HG03060 (cell line): ENCODE data around the gene KATNIP.
"Not testable (repeated sequence)": the region's sequence is repeated elsewhere in the genome, so short reads cannot be mapped to it uniquely, and the experiment has no call there.

ENCODE experiments used
- ATAC-seq: cut with Tn5 transposase; IDR thresholded peaks from one replicate; pipeline ENCODE4 v1.9.1; 2021; ENCODE audit warnings: low read depth, moderate number of reproducible peaks; ENCODE audit not compliant: unreplicated experiment

The KATNIP gene

DNA sequence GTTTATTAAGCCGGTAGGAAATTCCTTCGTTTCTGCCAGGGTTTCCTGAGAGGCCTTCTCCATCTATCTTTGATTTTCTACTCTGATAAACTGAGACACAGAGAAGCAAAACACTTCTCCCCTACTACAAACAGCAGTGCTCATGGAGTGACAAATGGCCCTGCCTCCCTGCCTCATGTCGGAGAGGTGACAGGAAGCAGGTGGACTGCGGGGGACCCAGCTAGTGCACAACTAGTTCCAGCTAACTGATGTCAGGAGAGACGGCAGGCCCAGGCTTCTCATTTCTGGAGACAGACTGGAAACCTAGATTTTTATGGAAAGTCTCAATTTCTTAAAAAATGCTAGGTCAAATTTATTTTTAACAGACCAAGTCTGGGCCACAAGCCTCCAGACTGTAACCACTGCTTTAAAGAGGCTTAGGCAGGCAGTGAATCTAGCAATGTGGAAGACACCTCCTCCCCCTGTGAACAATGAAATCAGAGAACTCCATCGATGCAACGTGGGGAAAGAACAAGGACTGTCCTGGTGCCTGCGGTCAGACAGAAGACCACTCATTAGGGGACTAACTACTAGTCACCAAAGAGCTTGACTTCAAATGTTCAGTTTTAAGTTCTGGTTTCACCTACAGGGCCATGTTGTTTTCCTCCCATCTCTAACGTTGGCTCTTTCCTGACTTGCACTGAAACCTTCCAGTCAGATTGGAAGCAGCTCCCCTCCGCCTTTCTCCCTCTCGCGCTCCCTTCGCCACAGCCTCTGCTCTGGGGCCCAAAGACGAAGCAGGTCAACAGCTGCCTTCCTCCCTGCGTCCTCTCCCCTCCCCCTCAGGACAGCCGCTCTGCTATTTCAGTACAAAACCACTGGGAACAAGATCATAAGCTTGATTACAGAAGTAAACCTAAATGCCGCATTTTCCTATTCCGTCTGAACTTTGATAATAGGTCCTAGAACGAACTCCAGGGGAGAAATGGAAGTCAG is 17.8 kb upstream of the KATNIP start:
- ATAC-seq: no peak

DNA sequence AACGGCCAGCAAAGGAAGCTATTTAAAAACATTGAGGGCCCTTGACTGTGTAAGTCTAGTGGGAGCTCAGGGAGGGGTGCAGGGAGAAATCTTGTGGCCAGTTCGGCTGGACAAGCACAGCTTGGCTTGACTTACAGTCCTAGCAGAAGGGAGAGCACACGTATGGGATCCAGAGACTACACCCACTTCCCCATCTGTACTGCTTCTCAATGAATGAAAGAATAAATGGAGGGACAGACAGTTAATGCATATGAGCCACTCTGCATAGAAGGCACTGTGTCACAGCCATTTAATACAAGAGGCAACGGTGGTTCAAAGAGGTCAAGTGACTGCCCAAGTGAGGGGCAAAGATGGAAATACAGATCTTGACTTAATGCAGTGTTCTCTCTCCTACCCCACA is 15.7 kb upstream of the KATNIP start:
- ATAC-seq: no peak

DNA sequence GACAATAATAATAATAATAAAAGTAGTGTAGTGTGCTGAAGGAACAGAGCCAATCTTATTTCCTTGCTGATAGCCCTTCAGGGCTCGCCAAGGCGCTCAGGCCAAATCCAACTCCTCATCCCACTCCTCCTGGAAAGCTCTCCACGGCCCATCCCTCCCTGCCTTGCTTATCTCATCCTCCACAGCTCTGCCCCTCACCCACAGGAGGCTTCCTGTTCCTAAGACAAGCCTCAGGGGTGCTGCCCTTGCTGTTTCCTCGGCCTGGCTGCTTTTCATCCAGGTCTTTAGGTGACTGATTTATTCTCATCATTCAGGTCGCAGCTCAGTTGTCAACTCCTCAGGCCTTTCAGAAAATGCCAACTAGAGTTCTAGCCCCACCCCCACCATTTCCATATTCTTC is 11.4 kb upstream of the KATNIP start:
- ATAC-seq: no peak

DNA sequence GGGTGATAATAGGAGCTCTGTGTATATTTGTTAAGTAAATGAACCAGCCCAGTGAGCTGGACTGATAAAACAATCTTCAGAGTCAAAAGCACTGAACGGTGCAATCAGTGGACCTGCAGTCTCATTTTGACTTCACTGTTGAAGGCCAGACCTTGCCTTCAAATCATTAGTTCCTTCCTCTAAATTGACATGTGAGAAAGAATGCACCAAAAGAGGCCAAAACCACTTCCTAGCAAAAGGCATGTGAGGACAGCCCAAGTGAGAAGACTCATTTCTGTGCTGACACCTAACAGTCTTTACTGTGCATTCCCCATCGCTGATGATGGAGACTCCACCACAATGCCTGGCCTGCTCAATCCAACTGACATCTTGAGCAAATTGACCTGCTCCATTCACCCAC is 10.8 kb upstream of the KATNIP start:
- ATAC-seq: no peak

DNA sequence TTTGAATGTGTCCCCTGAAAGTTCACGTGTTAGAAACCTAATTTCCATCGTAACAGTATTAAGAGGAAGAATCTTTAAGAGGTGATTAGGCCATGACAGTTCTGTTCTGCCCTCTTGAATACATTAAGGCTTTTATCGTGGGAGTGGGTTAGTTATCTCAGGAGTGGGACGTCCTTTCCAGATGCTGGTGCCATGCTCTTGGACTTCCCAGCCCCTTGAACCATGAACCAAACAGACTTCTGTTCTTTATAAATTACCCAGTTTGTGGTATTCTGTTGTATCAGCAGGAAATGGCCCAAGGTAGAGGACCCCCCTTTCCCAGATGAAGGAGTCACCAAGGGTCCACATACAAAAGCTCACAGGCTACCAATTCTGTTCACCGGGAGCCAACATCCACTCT is 10.3 kb upstream of the KATNIP start:
- no peak for ATAC-seq

DNA sequence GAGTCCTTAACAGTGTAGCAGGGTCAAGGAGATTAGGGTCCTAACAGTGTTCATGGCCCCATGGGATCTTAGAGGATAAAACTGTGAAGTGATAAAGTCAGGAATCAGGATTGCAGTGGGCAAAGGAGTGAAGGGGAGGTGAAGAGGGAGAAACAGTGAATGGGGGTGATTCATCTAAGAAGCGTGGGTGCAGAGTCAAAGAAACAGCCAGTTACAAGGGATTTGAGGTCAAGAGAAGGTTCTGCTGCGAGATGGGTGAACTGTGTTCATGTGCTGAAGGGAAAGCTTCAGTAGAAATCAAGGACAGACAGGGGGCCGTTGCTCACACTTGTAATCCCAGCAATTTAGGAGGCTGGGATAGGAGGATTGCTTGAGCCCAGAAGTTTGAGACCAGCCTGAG is 6.1 kb upstream of the KATNIP start:
- no peak for ATAC-seq

DNA sequence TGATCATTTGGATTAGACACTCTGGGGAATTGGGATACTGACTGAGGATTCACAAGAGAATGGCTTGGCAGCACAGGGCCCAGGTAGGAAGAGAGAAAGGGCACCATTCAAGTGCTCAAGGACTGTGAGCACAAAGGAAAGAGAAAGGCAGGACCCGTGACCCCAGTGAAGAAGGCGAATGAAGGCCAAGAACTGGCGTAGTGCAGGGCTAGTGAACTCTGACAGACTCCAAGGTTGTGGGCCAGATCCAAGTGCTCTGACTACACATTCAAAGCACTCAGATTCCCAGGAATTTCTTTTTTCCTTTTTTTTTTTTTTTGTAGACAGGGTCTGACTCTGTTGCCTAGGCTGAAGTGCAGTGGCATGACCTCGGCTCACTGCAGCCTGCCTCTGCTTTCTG is 5.3 kb upstream of the KATNIP start:
- ATAC-seq: no peak

DNA sequence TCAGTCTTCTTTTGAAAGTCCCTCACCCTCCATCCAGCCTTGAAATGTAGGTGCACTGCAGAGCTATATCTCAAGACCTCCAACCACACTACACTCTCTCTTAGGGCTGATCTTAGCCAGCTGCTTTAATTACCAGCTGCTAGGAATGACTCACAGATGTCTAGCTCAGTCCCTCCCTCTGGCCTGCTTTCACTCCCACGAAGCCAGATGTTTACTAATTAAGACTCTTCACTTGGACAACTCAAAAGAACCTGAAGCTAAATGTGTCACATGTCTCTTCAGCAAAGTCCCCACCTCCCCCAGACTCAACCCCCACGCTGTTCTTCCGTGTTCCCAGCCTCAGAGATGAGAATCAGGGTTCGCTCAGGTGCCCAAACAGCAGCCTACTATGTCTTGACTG is 2.8 kb upstream of the KATNIP start:
- no peak for ATAC-seq

DNA sequence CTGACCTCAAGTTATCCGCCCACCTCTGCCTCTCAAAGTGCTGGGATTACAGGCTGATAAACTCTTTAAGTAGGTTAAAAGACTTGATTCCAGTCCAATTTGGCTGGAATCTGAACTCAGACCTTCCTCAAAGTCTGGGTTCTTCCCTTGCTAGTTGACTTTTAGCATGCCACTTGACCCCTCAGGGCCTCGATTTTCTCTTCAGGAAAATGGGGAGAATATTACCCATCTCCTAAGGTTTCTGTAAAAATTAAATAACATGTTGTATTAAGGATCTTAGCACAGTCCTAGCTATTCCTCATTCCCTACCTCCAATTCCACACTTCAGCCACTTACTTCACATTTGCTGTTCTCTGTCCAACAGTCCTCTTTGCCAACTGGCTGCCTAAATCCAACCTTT is 2.1 kb upstream of the KATNIP start:
- no peak for ATAC-seq

DNA sequence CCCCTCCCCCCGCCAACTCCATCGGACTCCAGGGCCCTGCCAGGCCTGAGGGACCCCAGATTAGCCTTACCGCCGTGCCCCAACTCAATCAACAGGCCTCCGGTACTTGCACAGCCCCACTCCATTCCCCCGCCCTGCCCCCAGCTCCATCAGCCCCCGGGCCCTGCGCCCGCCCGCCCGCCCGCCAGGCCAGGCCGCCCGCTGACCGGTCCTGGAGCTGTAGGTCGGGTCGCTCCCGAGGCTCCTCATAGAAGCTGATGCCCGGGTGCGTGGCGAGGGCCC is 539 bp upstream of the KATNIP start:
- no peak for ATAC-seq

DNA sequence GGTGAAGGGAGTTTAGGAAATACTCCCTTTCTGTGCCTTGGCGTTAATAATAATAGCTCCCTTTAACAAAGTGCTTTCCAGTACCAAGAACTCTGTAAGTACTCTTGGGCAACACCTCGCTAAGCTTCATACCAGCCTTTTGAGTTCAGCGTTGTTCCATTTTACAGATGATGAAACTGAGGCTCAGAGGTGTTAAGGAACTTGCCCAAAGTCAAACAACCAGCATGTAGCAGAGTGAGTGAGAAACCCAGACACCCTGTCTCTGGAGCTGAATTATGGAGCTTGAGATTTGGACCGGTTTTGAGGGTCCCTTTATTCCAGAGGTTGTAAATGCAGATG is 607 bp downstream of the KATNIP start:
- no peak for ATAC-seq

DNA sequence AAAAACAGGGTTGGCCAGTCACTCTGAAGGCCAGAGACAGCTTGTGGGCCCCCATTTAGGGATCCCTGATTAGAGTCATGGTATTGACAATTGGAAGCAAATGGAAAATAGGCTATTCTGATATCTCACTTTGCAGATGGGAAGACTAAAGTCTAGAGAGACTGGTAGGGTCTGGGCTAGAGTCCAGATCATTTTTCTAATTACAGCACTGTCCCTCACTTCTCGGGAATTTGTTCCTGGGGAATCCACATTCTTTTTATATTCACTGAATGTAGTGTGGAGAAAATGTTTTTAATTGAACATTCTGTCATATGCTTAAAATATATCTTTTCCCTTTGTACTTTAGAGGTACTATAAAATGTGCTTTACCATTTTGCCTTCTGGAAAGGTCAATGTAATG is 1.1 kb downstream of the KATNIP start:
- ATAC-seq: no peak

DNA sequence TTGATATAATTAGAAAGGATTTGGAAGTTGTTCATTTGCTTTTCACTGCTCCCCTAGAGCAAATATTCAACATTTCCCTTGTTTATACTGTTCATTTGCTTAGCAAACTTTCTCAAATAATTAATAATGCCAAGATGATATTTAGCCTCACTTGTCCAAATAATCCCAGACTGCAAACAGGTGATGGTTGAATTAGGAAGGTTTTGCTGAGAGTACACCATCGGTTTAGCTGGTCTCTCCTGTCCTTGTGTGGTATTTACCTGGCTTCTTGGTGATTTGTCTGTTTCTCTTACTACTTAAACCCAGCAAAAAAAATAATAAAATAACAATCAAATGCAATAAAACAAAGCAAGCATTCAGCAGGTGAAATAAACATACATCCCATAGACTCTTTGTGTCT is 6.5 kb downstream of the KATNIP start:
- ATAC-seq: no peak

DNA sequence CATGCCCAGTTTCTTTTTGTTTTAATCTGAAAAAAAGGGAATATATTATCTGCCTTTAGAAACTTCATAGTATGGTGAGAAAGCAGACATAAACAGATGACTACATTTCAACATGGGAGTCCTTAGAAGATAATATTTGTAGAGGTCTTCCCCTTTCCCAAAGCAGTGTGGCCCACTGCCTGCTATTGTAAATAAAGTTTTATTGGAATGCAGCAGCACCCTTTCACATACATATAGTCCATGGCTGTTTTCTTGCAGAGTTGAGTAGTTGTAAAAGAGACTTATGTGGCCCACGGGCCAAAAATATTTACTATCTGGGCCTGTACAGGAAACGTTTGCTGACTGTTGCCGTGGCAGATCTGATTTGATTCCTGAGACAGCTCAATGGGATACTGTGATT is 8.5 kb downstream of the KATNIP start:
- ATAC-seq: no peak

DNA sequence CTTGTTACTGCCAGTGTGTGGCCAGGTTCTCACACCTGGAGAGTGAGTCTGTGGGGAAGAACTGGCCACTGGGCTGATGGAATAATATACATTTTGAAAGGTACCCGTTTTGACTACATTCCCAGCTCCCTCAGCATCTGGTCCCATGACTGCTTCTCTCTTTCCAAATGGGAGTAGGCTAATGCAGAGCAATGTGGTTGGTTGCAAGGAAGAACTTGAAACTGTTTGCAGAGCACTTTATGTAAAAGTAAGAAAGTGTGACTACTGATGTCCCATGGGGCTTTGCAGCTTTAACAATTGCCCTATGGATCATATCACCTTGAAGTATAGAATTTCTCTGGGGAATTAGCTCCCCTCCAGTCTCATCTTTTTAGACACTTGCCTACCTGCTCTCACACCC is 9.0 kb downstream of the KATNIP start:
- ATAC-seq: no peak

DNA sequence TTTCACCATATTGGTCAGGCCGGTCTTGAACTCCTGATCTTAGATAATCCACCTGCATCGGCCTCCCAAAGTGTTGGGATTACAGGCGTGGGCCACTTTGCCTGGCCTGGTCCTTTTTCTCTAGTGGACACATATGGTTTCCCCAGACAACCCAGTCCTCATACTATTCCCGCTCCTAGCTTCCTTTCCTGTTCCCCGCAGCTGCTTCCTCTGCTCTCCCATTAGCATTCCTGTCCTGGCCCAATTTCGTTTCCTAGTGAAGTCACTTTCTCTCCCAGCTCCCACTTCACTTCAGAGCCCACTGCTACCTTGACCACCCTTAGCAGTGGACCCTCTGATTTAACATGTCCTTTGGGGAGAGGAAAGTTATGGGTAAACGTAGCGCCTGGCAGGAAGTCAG is 11.3 kb downstream of the KATNIP start:
- ATAC-seq: no peak

DNA sequence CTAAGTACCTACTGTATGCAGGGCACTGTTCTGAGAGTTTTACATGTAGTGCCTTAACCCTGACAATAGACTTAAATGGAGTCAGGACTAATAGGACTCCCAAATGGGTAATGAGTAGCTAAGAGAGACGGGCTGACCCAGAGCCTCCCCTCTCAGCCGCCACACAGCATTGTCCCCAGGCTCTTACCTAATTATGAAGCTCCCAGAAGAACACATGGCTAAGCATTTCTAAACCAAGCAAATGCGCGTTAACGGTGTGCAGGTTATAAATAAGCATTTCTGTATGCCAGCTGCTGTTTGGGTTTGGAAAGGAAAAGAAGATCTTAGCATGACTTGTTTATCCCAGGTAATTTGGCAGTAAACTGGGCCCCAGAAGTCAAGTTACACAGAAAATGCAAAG is 14.3 kb downstream of the KATNIP start:
- no peak for ATAC-seq

DNA sequence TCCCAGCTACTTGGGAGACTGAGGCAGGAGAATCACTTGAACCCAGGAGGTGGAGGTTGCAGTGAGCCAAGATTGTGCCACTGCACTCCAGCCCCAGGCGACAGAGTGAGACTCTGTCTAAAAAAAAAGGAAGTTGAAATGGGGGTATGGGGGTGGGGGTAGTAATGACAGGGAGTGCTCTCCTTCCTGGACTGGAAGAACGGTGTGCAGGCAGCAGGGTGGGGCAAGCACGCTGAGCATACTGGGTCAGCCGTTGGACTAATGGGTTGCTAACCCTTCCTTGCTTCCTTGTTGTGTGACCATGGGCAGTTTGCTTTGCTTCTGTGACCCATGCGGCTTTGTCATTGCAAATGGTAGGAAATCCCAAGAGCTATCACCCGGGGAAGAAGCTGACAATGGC is 16.5 kb downstream of the KATNIP start:
- ATAC-seq: no peak

DNA sequence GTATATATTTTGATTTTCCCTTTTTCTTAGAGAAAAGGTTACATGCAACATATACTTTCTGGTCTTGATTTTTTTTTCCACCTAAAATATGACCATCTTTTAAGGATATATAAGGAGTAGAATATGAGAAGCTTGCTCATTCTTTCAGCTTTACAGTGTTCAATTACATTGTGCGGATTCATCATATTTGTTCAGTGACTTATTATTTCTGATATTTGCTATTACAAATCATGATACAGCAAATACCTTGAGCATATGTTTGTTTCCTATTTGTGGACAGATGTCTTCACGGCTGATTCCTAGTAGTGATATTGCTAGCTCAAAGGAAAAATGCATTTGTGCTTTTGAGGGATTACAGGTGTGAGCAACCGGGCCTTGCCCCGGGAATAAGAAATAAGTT is 18.1 kb downstream of the KATNIP start:
- ATAC-seq: no peak

DNA sequence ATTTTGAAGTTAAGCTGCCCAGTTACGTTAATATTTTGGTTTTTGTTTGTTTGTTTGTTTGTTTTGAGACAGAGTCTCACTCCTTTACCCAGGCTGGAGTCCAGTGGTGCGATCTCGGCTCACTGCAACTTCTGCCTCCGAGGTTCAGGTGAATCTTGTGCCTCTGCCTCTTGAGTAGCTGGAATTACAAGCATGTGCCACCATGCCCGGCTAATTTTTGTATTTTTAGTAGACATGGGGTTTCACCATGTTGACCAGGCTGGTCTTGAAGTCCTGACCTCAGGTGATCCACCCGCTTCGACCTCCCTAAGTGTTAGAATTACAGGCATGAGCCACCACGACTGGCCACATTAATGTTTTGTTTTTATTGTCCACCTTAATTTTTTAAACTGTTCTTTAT is 21.0 kb downstream of the KATNIP start:
- ATAC-seq: not testable (repeated sequence)

DNA sequence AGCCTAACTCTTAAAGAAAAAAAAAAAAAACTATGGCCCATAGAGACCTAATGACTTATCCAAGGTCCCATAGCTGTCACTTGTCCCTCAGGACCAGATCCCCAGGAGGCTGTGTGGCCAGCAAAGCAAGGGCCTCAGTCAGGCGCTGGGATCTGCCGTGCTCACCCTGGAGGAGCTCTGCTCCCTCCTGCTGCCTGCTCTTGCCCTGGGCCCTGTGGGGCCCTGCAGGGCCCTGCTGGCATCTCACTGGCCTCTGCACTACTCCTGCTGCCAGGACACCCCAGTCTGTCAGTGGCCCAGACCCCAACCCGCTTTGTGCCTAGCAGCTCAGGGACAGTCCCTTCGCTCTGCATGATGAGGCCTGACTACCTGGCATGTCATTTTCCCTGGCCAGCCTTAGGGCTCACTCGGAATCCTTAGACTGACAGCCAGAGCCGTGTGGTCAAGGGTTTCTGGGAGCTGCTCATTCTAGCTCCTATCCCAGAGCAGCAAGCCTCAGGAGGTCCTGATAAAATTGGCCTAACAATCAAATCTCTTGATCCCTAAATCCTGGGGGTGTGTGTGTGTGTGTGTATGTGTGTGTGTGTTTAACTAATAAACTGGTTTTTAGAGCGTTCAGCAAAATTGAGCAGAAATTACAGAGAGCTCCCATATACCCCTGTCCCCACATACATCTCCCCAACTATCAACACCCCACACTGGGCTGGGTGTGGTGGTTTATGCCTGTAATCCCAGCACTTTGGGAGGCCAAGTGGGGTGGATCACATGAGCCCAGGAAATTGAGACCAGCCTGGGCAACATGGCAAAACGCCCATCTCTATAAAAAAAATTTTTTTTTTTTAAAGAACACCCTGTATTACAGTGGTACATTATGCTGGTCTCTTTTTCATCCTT is 21.7 kb downstream of the KATNIP start:
- ATAC-seq: no peak

DNA sequence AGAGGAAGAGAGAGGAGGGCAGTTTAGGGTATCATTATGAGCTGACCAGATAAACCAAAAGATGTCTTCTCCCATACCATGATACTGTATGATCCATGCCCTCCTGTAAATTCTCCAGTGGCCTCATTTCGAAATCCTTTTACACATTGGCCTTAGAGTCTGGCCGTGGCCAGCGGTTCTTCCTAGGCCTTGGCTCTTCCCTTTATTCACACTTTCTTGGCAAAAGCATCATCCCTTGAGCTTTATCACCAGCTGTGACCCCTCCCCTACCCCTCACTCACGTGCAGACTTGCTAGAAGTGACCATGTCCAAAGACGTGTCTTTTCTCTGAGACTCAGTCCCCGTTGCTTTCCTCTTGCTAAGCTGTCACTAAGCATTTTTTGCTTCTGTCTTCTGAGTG is 22.8 kb downstream of the KATNIP start:
- no peak for ATAC-seq
